H1 (cell line): ENCODE data around the gene ISY1. TPM values are rescaled to one million over a fixed set of nuclear protein-coding genes. Genes with fewer than 3 reads are reported as not detected.

Experiments used
- CTCF ChIA-PET: fragments of 300-600 bp; sonication (Branson Sonifier 250); formaldehyde crosslinking; loops from one replicate; lab custom pipeline; 2021; ENCODE audit not compliant: partially characterized antibody; lab: Charles Lee
- POLR2A ChIA-PET: fragments of 300-600 bp; sonication (Branson Sonifier 250); formaldehyde crosslinking; loops from one replicate; lab custom pipeline; 2021; ENCODE audit warnings: inconsistent platforms; ENCODE audit not compliant: partially characterized antibody; lab: Charles Lee
- DNase-seq, 2 experiments: peaks; one replicate each; pipeline versions ENCODE4 v3.0.0 to v3.0.0-alpha.2; 2010 to 2022; ENCODE audit warnings: low spot score in 2 of 2, low read depth in 1 of 2, mixed read lengths in 1 of 2
- FAIRE-seq: peaks from 2 replicates; lab custom pipeline; 2011; peaks lifted over from hg19 to GRCh38; lab: Jason Lieb, UNC
- H2AFZ ChIP-seq: 2 replicates; pipeline ENCODE4 v1.8.1; 2012; ENCODE audit warnings: low read length, inconsistent platforms
- H2AK5ac ChIP-seq: 2 replicates; pipeline ENCODE4 v1.6.1; 2013; ENCODE audit warnings: low read depth, low read length
- H2BK120ac ChIP-seq: replicated peaks from 2 replicates; pipeline ENCODE3; 2013; ENCODE audit warnings: low read depth, low read length, inconsistent platforms
- H2BK12ac ChIP-seq: 2 replicates; pipeline ENCODE4 v1.6.1; 2013; ENCODE audit warnings: low read depth, low read length
- H2BK15ac ChIP-seq: 2 replicates; pipeline ENCODE4 v1.6.1; 2013; ENCODE audit warnings: low read length
- H2BK20ac ChIP-seq: 2 replicates; pipeline ENCODE4 v1.6.1; 2013; ENCODE audit warnings: low read length
- H2BK5ac ChIP-seq: 2 replicates; pipeline ENCODE4 v1.6.1; 2013; ENCODE audit warnings: low read depth, low read length
- H3K14ac ChIP-seq: 2 replicates; pipeline ENCODE4 v1.6.1; 2013; ENCODE audit warnings: inconsistent platforms; ENCODE audit not compliant: insufficient read length
- H3K18ac ChIP-seq: 2 replicates; pipeline ENCODE4 v1.6.1; 2013; ENCODE audit warnings: low read length; ENCODE audit errors: extremely low read depth
- H3K23ac ChIP-seq: 2 replicates; pipeline ENCODE4 v1.6.1; 2013; ENCODE audit warnings: inconsistent platforms; ENCODE audit not compliant: insufficient read length
- H3K23me2 ChIP-seq: 2 replicates; pipeline ENCODE4 v1.6.1; 2013; ENCODE audit warnings: low read depth, low read length
- H3K27ac ChIP-seq: 2 replicates; pipeline ENCODE4 v1.6.1; 2011; ENCODE audit warnings: low read depth, low read length, inconsistent platforms
- H3K27me3 ChIP-seq, 4 experiments: replicated peaks in 1 of 4; 1 replicate in 1 of 4; 2 replicates in 3 of 4; pipeline versions ENCODE4 v1.6.1 to v1.8.1; 2011 to 2013; ENCODE audit warnings: low read length in 3 of 4, mild to moderate bottlenecking in 3 of 4, inconsistent platforms in 2 of 4, mixed read lengths in 2 of 4, moderate library complexity in 1 of 4; ENCODE audit not compliant: control insufficient read depth in 3 of 4, insufficient read depth in 3 of 4; ENCODE audit errors: extremely low read depth in 1 of 4
- H3K36me3 ChIP-seq, 4 experiments: 2 replicates each; pipeline versions ENCODE4 v1.6.1 to v1.8.1; 2011 to 2013; ENCODE audit warnings: mild to moderate bottlenecking in 4 of 4, low read length in 3 of 4, moderate library complexity in 2 of 4, control low read depth in 1 of 4, inconsistent platforms in 1 of 4; ENCODE audit not compliant: insufficient read depth in 4 of 4, control insufficient read depth in 2 of 4
- H3K4ac ChIP-seq: replicated peaks from 2 replicates; pipeline ENCODE3; 2013; ENCODE audit warnings: low read length, low read depth, mixed read lengths, inconsistent platforms; ENCODE audit not compliant: insufficient read length
- H3K4me1 ChIP-seq, 4 experiments: replicated peaks in 1 of 4; 1 replicate in 1 of 4; 2 replicates in 3 of 4; pipeline versions ENCODE4 v1.6.1 to v1.8.1; 2011 to 2013; ENCODE audit warnings: low read length in 3 of 4, inconsistent platforms in 2 of 4, mixed read lengths in 1 of 4; ENCODE audit not compliant: insufficient read depth in 4 of 4, control insufficient read depth in 3 of 4
- H3K4me2 ChIP-seq, 2 experiments: 2 replicates each; pipeline versions ENCODE4 v1.6.1 to v1.8.1; 2011 to 2013; ENCODE audit warnings: low read depth in 2 of 2, low read length in 2 of 2, control low read depth in 1 of 2, inconsistent platforms in 1 of 2, mild to moderate bottlenecking in 1 of 2; ENCODE audit not compliant: insufficient read depth in 1 of 2
- H3K4me3 ChIP-seq, 4 experiments: fragments of 200-600, 300-600 bp in 1 of 4; sonication (generic), shearing (Covaris generic), sonication (Bioruptor Twin) in 1 of 4; 2 replicates each; pipeline versions ENCODE4 v1.5.1 to v1.8.1; 2011 to 2016; ENCODE audit warnings: low read length in 4 of 4, low read depth in 3 of 4, control low read depth in 2 of 4, inconsistent platforms in 2 of 4, mild to moderate bottlenecking in 2 of 4, mixed read lengths in 1 of 4, moderate library complexity in 1 of 4; ENCODE audit not compliant: insufficient read depth in 2 of 4; ENCODE audit errors: extremely low read depth in 1 of 4
- H3K56ac ChIP-seq: replicated peaks from 2 replicates; pipeline ENCODE3; 2013; ENCODE audit warnings: low read depth, mild to moderate bottlenecking, mixed read lengths, low read length, inconsistent platforms; ENCODE audit not compliant: insufficient read length
- H3K79me1 ChIP-seq: 2 replicates; pipeline ENCODE4 v1.6.1; 2013; ENCODE audit warnings: low read depth, low read length, control low read depth
- H3K79me2 ChIP-seq, 2 experiments: 2 replicates each; pipeline versions ENCODE4 v1.6.1 to v1.8.1; 2012 to 2013; ENCODE audit warnings: low read length in 2 of 2, mild to moderate bottlenecking in 2 of 2, inconsistent platforms in 1 of 2; ENCODE audit not compliant: insufficient read depth in 2 of 2, control insufficient read depth in 1 of 2
- H3K9ac ChIP-seq, 4 experiments: replicated peaks in 1 of 4; 1 replicate in 1 of 4; 2 replicates in 3 of 4; pipeline versions ENCODE4 v1.6.1 to v1.8.1; 2011 to 2013; ENCODE audit warnings: low read depth in 3 of 4, low read length in 3 of 4, control low read depth in 2 of 4, mild to moderate bottlenecking in 2 of 4, moderate library complexity in 2 of 4, inconsistent platforms in 1 of 4; ENCODE audit errors: extremely low read depth in 1 of 4
- H3K9me3 ChIP-seq, 2 experiments: 2 replicates each; pipeline versions ENCODE4 v1.6.1 to v1.8.1; 2012 to 2013; ENCODE audit warnings: mild to moderate bottlenecking in 2 of 2, moderate library complexity in 2 of 2, control low read depth in 1 of 2, inconsistent platforms in 1 of 2, low read depth in 1 of 2, low read length in 1 of 2, mixed read lengths in 1 of 2; ENCODE audit not compliant: insufficient read depth in 2 of 2
- H4K20me1 ChIP-seq, 2 experiments: replicated peaks in 1 of 2; 2 replicates each; pipeline versions ENCODE3 to v1.8.1; 2011 to 2013; ENCODE audit warnings: inconsistent platforms in 2 of 2, low read length in 2 of 2, mild to moderate bottlenecking in 1 of 2; ENCODE audit not compliant: insufficient read depth in 2 of 2, control insufficient read depth in 1 of 2
- H4K5ac ChIP-seq: 2 replicates; pipeline ENCODE4 v1.6.1; 2013; ENCODE audit warnings: low read length, low read depth, mixed read lengths, inconsistent platforms; ENCODE audit not compliant: insufficient read length
- H4K8ac ChIP-seq: 2 replicates; pipeline ENCODE4 v1.8.0; 2013; ENCODE audit warnings: mild to moderate bottlenecking, moderate library complexity, low read length, inconsistent platforms; ENCODE audit not compliant: insufficient read depth; ENCODE audit errors: extremely low read depth
- H4K91ac ChIP-seq: replicated peaks from 2 replicates; pipeline ENCODE3; 2013; ENCODE audit warnings: low read length, mixed read lengths, inconsistent platforms; ENCODE audit not compliant: insufficient read length
- EGR1 ChIP-seq: IDR thresholded peaks from 2 replicates; pipeline ENCODE4 v1.6.1; 2011; ENCODE audit warnings: low read depth, low read length, borderline replicate concordance
- JUN ChIP-seq: IDR thresholded peaks from 2 replicates; pipeline ENCODE4 v1.6.1; 2011; ENCODE audit warnings: low read depth, mild to moderate bottlenecking, improper control_type of control experiment, low read length
- NRF1 ChIP-seq: IDR thresholded peaks from 2 replicates; pipeline ENCODE4 v1.6.1; 2011; ENCODE audit warnings: mild to moderate bottlenecking, low read depth, low read length, improper control_type of control experiment
- POLR2A ChIP-seq, 2 experiments: IDR thresholded peaks; 1 replicate in 1 of 2; 2 replicates in 1 of 2; pipeline ENCODE4 v1.6.1; 2011; ENCODE audit warnings: low read depth in 2 of 2, low read length in 2 of 2, mild to moderate bottlenecking in 2 of 2; ENCODE audit errors: control extremely low read depth in 1 of 2
- POLR2AphosphoS5 ChIP-seq: IDR thresholded peaks from 2 replicates; pipeline ENCODE4 v1.6.1; 2011; ENCODE audit warnings: low read depth, low read length
- POU5F1 ChIP-seq: IDR thresholded peaks from 2 replicates; pipeline ENCODE4 v1.6.1; 2011; ENCODE audit warnings: low read depth, mild to moderate bottlenecking, low read length, moderate library complexity
- SUZ12 ChIP-seq: fragments of 200-600 bp; sonication (generic); IDR thresholded peaks from 2 replicates; pipeline ENCODE4 v1.6.1; 2012; ENCODE audit warnings: mild to moderate bottlenecking, inconsistent platforms, low read length, moderate library complexity, mixed read lengths
- WGBS, 2 experiments: shearing (Covaris generic) in 1 of 2; methylation state at CpG; one replicate each; pipeline versions ENCODE4 v1.1.6 to v1.1.7; 2013 to 2015; ENCODE audit warnings: low lambda C conversion rate in 2 of 2, mixed read lengths in 2 of 2, inconsistent platforms in 1 of 2, low coverage in 1 of 2, missing lambda C conversion rate in 1 of 2; ENCODE audit not compliant: insufficient replicate concordance in 2 of 2, insufficient coverage in 1 of 2, insufficient read length in 1 of 2; ENCODE audit errors: extremely low coverage in 1 of 2, missing lambda C conversion rate in 1 of 2; 5-methylcytosine and 5-hydroxymethylcytosine counted together
- polyA plus RNA-seq, 7 experiments: library from polyadenylated mRNA; depleted of rRNA in 3 of 7; stranded (reverse) in 5 of 7; unstranded in 2 of 7; fragments of >200 nt in 5 of 7; fragments of 200-250 nt in 2 of 7; gene quantifications; 1 replicate in 5 of 7; 2 replicates in 1 of 7; 4 replicates in 1 of 7; pipeline versions ENCODE4 v1.2.1 to v1.2.3, GENCODE V29; 2011 to 2013; ENCODE audit warnings: missing spikeins in 2 of 7, mixed read lengths in 2 of 7
- total RNA-seq: library from RNA; stranded (reverse); fragmentation: NEBNext Ultra II Directional; extraction: Animal tissue kit (Norgen Biotek cat#: 25700); gene quantifications from 2 replicates; pipeline ENCODE4 v1.2.1, GENCODE V29; 2021
- TF ChIP-seq, protein P1 (sequence below), 3 experiments: IDR thresholded peaks; 1 replicate in 2 of 3; 2 replicates in 1 of 3; pipeline versions ENCODE4 v1.5.1 to v1.6.1; 2011; ENCODE audit warnings: low read length in 3 of 3, mild to moderate bottlenecking in 3 of 3, inconsistent platforms in 2 of 3, low read depth in 1 of 3, moderate library complexity in 1 of 3; ENCODE audit not compliant: insufficient read depth in 1 of 3; ENCODE audit errors: control extremely low read depth in 1 of 3
- TF ChIP-seq, protein P2 (sequence below): IDR thresholded peaks from 2 replicates; pipeline ENCODE4 v1.6.1; 2012; ENCODE audit warnings: inconsistent platforms

Gene ISY1
- total and polyA plus RNA-seq, 2 of the 8 experiments (the other 6 are each of a cell fraction or from before 2014, with no cell fraction given), result 16.6 to 38.7 TPM

DNA sequence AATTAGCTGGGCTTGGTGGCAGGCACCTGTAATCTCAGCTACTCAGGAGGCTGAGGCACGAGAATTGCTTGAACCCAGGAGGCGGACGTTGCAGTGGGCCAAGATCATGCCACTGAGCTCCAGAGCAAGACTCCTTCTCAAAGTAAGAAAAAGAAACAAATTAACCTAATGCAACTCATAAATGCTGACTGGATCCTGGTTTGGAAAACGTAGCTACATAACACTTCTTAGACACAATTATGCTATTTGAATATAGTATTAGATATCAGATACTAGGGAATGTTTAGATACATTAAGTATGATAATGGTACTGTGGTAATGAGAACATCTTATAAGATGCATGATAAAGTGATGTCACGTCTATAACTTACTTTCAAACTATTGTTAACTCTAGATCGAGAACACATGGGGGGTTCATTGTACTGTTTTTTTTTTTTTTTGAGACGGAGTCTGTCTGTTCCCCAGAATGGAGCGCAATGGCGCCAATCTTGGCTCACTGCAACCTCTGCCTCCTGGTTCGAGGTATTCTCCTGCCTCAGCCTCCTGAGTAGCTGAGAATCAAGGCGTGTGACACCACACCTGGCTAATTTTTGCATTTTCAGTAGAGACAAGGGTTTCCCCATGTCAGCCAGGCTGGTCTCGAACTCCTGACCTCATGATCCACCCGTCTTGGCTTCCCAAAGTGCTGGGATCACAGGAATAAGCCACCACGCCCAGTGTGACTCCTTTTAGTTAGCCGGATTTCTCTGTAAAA lies 5.9 kb upstream of the ISY1 start:
- H3K9ac ChIP-seq, result no peak overlapping the region
- peaks cover 19 to 50% (median 41%) of the 10 kb centered on the region in 4 experiments for H3K36me3 ChIP-seq
- no peak overlapping the region for H3K23ac ChIP-seq
- DNase-seq (no peak), FAIRE-seq (no peak)
- no peak overlapping the region for H2BK12ac ChIP-seq
- no peak overlapping the region for H3K4ac ChIP-seq
- no peak overlapping the region for H3K27ac ChIP-seq
- H4K8ac ChIP-seq, result no peak overlapping the region
- no peak overlapping the region for H2AK5ac ChIP-seq
- no peak overlapping the region for H3K18ac ChIP-seq
- no peak overlapping the region for H2BK5ac ChIP-seq
- H3K56ac ChIP-seq, result no peak overlapping the region
- WGBS, 2 experiments, result 96% methylated on average over 15 of the region's 15 CpGs; no CpG with 5 or more reads in 1 of the 2 experiments
- peaks cover 1 to 7% of the 10 kb centered on the region in 2 experiments for H4K20me1 ChIP-seq
- no peak overlapping the region for H3K14ac ChIP-seq
- CTCF ChIA-PET, result interaction anchor here (0.7 to 5.2 kb wide), 6 partner anchors 10 to 197 kb away, joined by 3 to 38 read pairs (median 3); no protein-coding TSS in a partner anchor
- peaks cover 5% of the 10 kb centered on the region for H3K23me2 ChIP-seq
- H3K4me3 ChIP-seq, result no peak overlapping the region
- no peaks in the 10 kb centered on the region; the same call in 1 of the 2 replicates for H3K79me1 ChIP-seq
- H3K79me2 ChIP-seq, result peaks cover 0 to 24% of the 10 kb centered on the region in 2 experiments; a peak in 3 of 4 replicates
- H3K4me2 ChIP-seq, result no peak overlapping the region
- no peak overlapping the region for H2BK120ac ChIP-seq
- H4K91ac ChIP-seq, result no peak overlapping the region
- H2BK15ac ChIP-seq, result no peak overlapping the region
- H2BK20ac ChIP-seq, result no peak overlapping the region
- peaks cover 0 to 3% (median 1%) of the 10 kb centered on the region in 4 experiments; a peak in 4 of 7 replicates for H3K4me1 ChIP-seq
- POLR2A ChIA-PET, result interaction anchor here (0.6 to 3.9 kb wide), 14 partner anchors 9 to 194 kb away, joined by 3 to 14 read pairs (median 4); partner anchors contain the start of genes COPG1 and RAB43
- H3K9me3 ChIP-seq, result no peaks in the 10 kb centered on the region; a peak in 1 of 4 replicates
- no peaks in the 10 kb centered on the region for H3K27me3 ChIP-seq
- H4K5ac ChIP-seq, result no peak overlapping the region
- no peak overlapping the region for H2AFZ ChIP-seq
- peak in 1 of 2 experiments; percentile 15; a peak in 1 of 3 replicates for TF ChIP-seq POLR2A (IDR thresholded peaks at IDR 0.05; ENCODE audit: control extremely low read depth in 1 of 2, low read depth in 2 of 2, low read length in 2 of 2)
- TF ChIP-seq EGR1, result no peak
- TF ChIP-seq POLR2AphosphoS5, result peak; percentile 39
- no peak for TF ChIP-seq SUZ12
- no peak for TF ChIP-seq POU5F1
- TF ChIP-seq, protein P1, sequence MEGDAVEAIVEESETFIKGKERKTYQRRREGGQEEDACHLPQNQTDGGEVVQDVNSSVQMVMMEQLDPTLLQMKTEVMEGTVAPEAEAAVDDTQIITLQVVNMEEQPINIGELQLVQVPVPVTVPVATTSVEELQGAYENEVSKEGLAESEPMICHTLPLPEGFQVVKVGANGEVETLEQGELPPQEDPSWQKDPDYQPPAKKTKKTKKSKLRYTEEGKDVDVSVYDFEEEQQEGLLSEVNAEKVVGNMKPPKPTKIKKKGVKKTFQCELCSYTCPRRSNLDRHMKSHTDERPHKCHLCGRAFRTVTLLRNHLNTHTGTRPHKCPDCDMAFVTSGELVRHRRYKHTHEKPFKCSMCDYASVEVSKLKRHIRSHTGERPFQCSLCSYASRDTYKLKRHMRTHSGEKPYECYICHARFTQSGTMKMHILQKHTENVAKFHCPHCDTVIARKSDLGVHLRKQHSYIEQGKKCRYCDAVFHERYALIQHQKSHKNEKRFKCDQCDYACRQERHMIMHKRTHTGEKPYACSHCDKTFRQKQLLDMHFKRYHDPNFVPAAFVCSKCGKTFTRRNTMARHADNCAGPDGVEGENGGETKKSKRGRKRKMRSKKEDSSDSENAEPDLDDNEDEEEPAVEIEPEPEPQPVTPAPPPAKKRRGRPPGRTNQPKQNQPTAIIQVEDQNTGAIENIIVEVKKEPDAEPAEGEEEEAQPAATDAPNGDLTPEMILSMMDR (IDR thresholded peaks at IDR 0.05; ENCODE audit: control extremely low read depth in 1 of 3, insufficient read depth in 1 of 3, low read depth in 1 of 3, low read length in 3 of 3), result no peak
- TF ChIP-seq JUN, result no peak
- TF ChIP-seq, protein P2, sequence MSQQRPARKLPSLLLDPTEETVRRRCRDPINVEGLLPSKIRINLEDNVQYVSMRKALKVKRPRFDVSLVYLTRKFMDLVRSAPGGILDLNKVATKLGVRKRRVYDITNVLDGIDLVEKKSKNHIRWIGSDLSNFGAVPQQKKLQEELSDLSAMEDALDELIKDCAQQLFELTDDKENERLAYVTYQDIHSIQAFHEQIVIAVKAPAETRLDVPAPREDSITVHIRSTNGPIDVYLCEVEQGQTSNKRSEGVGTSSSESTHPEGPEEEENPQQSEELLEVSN, result no peak
- TF ChIP-seq NRF1, result no peak
